Spleen (tissue), 11 donors: ENCODE measurements around the gene EMX2. TPM values are rescaled to one million over a fixed set of nuclear protein-coding genes. Genes with fewer than 3 reads are reported as not detected.

ENCODE experiments used
- DNase-seq: peaks from one replicate; pipeline ENCODE4 v3.0.0-alpha.2; 2020
- H3K27ac ChIP-seq, 8 donors: fragments of 200-600 bp; sonication (generic) in 7 of 8; 1 replicate in 4 of 8; 2 replicates in 4 of 8; pipeline versions ENCODE4 v1.5.0 to v1.8.0; 2016 to 2021; ENCODE audit warnings: inconsistent platforms in 4 of 8, mild to moderate bottlenecking in 4 of 8, moderate library complexity in 1 of 8
- H3K27me3 ChIP-seq, 7 donors: fragments of 200-600 bp; sonication (generic) in 6 of 7; replicated peaks in 1 of 7; 1 replicate in 4 of 7; 2 replicates in 3 of 7; pipeline versions ENCODE4 v1.5.0 to v1.8.0; 2016 to 2021; ENCODE audit warnings: inconsistent platforms in 3 of 7, mild to moderate bottlenecking in 1 of 7
- H3K36me3 ChIP-seq, 6 donors: fragments of 200-600 bp; sonication (generic) in 5 of 6; 1 replicate in 4 of 6; 2 replicates in 2 of 6; pipeline versions ENCODE4 v1.5.0 to v1.8.0; 2016 to 2021; ENCODE audit warnings: inconsistent platforms in 2 of 6
- H3K4me1 ChIP-seq, 6 donors: fragments of 200-600 bp; sonication (generic) in 5 of 6; 1 replicate in 3 of 6; 2 replicates in 3 of 6; pipeline versions ENCODE4 v1.5.0 to v1.8.0; 2016 to 2021; ENCODE audit warnings: inconsistent platforms in 3 of 6
- H3K4me3 ChIP-seq, 8 donors: fragments of 200-600 bp; sonication (generic) in 7 of 8; 1 replicate in 4 of 8; 2 replicates in 4 of 8; pipeline versions ENCODE4 v1.5.0 to v1.8.0; 2016 to 2021; ENCODE audit warnings: inconsistent platforms in 4 of 8, mild to moderate bottlenecking in 4 of 8, moderate library complexity in 2 of 8
- H3K9me3 ChIP-seq, 8 donors: fragments of 200-600 bp; sonication (generic) in 7 of 8; 1 replicate in 4 of 8; 2 replicates in 4 of 8; pipeline versions ENCODE4 v1.5.0 to v1.8.0; 2016 to 2021; ENCODE audit warnings: inconsistent platforms in 4 of 8
- CTCF ChIP-seq, 11 experiments: fragments of 200-600 bp in 7 of 11; fragments of 450-650 bp in 4 of 11; sonication (generic) in 4 of 11; IDR thresholded peaks in 8 of 11; conservative IDR thresholded peaks in 3 of 11; 1 replicate in 7 of 11; 2 replicates in 4 of 11; pipeline versions ENCODE4 v1.4.0 to v1.8.0; 2016 to 2021; ENCODE audit warnings: antibody characterized with exemption in 11 of 11, inconsistent platforms in 4 of 11, mild to moderate bottlenecking in 1 of 11
- POLR2A ChIP-seq, 3 donors: fragments of 450-650 bp; IDR thresholded peaks; one replicate each; pipeline ENCODE4 v1.5.1; 2017; ENCODE audit warnings: antibody characterized with exemption in 3 of 3, mild to moderate bottlenecking in 1 of 3
- POLR2AphosphoS5 ChIP-seq, 3 donors: sonication (generic); formaldehyde crosslinking; IDR thresholded peaks; one replicate each; pipeline ENCODE4 v1.5.1; 2017; ENCODE audit warnings: antibody characterized with exemption in 3 of 3
- WGBS, 5 donors: extraction: QIAGEN DNeasy Blood & Tissue Kit in 3 of 5; methylation state at CpG; one replicate each; pipeline versions ENCODE4 v1.1.5 to v1.1.7; 2013 to 2018; 5-methylcytosine and 5-hydroxymethylcytosine counted together
- intact Hi-C: fragments of 100-400 bp; cut with DNase I; formaldehyde crosslinking; loops from one replicate; pipeline ENCODE4 v1.15.0; 2023; ENCODE audit warnings: low total_unique reads
- polyA plus RNA-seq, 3 donors: library from polyadenylated mRNA; stranded (reverse); fragments of 200-250 nt; gene quantifications; one replicate each; pipeline ENCODE4 v1.2.1, GENCODE V29; 2013
- total RNA-seq, 7 donors: library from RNA; depleted of rRNA in 3 of 7; stranded (reverse); fragments of >200 nt in 3 of 7; fragmentation: NEBNext Ultra II Directional in 4 of 7; extraction: Animal tissue kit (Norgen Biotek cat#: 25700) in 4 of 7; gene quantifications; one replicate each; pipeline versions ENCODE4 v1.1.0 to v1.2.1, GENCODE V29; 2016 to 2021
- donor health status: healthy with polysubstance abuse.
- donor health status: DM: no; HTN: no; CAD: no; lungs with moderate emphysema.
- donor health status: DM: no; HTN: no; CAD: no.
- donor health status: Bipolar disorder and iron deficiency.
- donor health status: healthy.
- donor health status: DM: no; HTN: no; CAD: no.
- donor health status: DM: yes; HTN: yes; CAD: no.

EMX2 gene
- total and polyA plus RNA-seq, 10 donors: 0.06 TPM; not detected in 9

DNA sequence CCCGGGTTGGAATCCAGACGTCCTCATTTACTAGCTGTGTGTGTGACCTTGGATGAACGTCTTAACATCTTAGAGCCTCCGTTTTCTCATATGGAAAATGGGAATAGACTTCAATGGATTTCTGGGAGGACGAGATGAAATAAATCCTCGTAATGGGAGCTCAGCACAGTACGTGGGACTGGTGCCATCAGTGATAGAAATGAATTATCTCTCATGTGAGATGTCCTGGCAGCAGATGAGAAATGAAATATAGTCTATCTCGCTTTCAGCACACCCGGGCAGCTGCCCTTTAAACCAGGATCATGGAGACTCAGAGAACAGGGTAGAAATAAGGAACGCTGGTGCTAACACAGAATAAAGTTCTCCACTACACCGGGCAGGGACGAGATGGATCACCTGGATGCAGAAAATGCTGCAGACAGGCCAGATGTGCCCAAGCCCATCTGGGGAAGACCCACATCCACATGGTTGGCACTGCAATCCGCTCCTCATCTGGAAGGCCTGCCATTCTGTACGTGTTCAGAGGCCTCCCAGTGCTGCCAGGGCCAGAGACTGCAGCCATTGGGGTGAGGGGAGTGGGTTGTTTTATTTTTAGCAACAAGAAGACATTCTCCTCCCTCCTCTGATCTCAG is 11.1 kb upstream of the EMX2 start:
- peaks cover 6 to 100% (median 66%) of the 10 kb centered on the region in 7 donors for H3K27me3 ChIP-seq
- no peaks in the 10 kb centered on the region for H3K36me3 ChIP-seq
- TF ChIP-seq POLR2AphosphoS5 (IDR thresholded peaks at IDR 0.05) (no peak), POLR2A (IDR thresholded peaks at IDR 0.05) (no peak), CTCF (IDR thresholded peaks at IDR 0.05 in 8 of 11, conservative IDR thresholded peaks at IDR 0.05 in 3 of 11) (no peak)
- H3K4me1 ChIP-seq: peaks cover 4 to 40% (median 19%) of the 10 kb centered on the region in 6 donors
- intact Hi-C loops: no loop called here
- no peak overlapping the region for H3K27ac ChIP-seq
- no peak overlapping the region for H3K4me3 ChIP-seq
- no peak for DNase-seq
- WGBS, 5 donors: 16 to 32% (median 27%) methylated on average over 14 of the region's 14 CpGs
- no peaks in the 10 kb centered on the region for H3K9me3 ChIP-seq

DNA sequence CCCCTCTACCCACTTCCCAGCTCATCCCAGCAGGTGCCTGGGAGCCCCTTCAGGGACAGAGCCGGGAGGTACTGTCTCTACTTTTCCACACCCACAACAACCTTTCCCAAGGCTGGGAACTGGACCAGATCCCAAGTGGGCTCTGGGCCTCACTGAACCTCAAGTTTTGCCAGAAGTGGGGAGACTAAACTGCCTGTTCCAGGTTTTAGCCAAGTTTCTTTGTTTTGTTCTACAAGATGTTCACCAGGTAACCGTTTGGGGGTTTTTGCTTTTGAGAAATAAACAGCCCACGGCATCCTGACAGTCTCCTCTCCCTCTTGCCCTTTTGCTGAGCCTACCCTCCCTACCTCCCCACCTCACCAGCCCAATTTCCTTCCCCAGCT is 10.6 kb upstream of the EMX2 start:
- Histone ChIP-seq H3K4me3 (no peak overlapping the region), H3K27ac (no peak overlapping the region), H3K27me3 (peaks cover 10 to 100% (median 70%) of the 10 kb centered on the region in 7 donors), H3K9me3 (no peaks in the 10 kb centered on the region), H3K4me1 (peaks cover 4 to 45% (median 21%) of the 10 kb centered on the region in 6 donors), H3K36me3 (no peaks in the 10 kb centered on the region)
- intact Hi-C loops: no loop called here
- no peak for TF ChIP-seq POLR2AphosphoS5 (IDR thresholded peaks at IDR 0.05)
- no peak for TF ChIP-seq CTCF (IDR thresholded peaks at IDR 0.05 in 8 of 11, conservative IDR thresholded peaks at IDR 0.05 in 3 of 11)
- TF ChIP-seq POLR2A (IDR thresholded peaks at IDR 0.05): no peak
- no peak for DNase-seq
- WGBS, 5 donors: 6 to 15% (median 11%) methylated on average over 3 of the region's 3 CpGs

DNA sequence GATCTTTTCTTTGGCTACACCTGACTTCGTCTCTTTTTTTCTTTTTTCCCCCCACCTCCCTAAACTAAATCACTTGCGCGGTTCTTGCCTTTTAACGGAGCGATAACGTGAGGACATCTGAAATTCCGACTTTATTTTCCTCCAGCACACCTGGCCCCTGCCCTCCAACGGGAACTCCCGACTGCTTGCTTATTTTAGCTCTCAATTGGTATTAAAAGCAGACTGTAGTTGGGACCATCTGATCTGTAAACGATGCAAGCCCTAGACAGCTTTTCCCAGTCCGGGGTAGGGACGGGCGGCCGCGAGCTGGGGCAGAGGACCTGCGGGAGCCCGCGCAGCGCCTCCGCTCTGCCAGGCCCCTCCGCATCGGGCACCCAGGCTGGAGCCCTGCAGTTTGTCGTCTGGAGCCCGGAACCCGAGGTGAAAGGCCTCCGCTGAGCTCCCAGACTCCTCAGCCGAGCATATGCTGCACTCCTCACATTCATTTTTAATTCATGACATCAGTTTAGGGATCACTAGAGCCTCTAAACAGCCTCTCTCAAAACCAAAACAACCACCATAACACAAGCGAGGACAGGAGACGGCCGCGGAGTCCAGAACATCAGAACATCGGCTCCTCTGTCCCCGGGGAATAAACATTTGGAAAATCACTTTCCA is 10.0 kb upstream of the EMX2 start:
- DNase-seq: no peak
- Histone ChIP-seq H3K27me3 (peaks cover 13 to 100% (median 70%) of the 10 kb centered on the region in 7 donors), H3K36me3 (no peaks in the 10 kb centered on the region), H3K4me3 (no peak overlapping the region), H3K27ac (no peak overlapping the region), H3K9me3 (no peaks in the 10 kb centered on the region), H3K4me1 (peaks cover 4 to 51% (median 26%) of the 10 kb centered on the region in 6 donors)
- 5 to 10% (median 7%) methylated on average over 27 to 33 of the region's 33 CpGs for WGBS, 5 donors
- TF ChIP-seq CTCF (IDR thresholded peaks at IDR 0.05 in 8 of 11, conservative IDR thresholded peaks at IDR 0.05 in 3 of 11) (no peak), POLR2AphosphoS5 (IDR thresholded peaks at IDR 0.05) (no peak), POLR2A (IDR thresholded peaks at IDR 0.05) (no peak)
- intact Hi-C loops: no loop called here

GRCh38 chr10:117533507-117534281 is 8.9 kb upstream of the EMX2 start:
- DNase-seq: no peak
- 5 to 7% (median 6%) methylated on average over 24 of the region's 24 CpGs for WGBS, 5 donors
- Histone ChIP-seq H3K36me3 (no peaks in the 10 kb centered on the region), H3K27me3 (peaks cover 18 to 100% (median 79%) of the 10 kb centered on the region in 7 donors), H3K4me3 (no peak overlapping the region), H3K9me3 (no peaks in the 10 kb centered on the region), H3K4me1 (peaks cover 4 to 58% (median 32%) of the 10 kb centered on the region in 6 donors), H3K27ac (no peak overlapping the region)
- intact Hi-C loops: no loop called here
- TF ChIP-seq POLR2AphosphoS5 (IDR thresholded peaks at IDR 0.05): no peak
- TF ChIP-seq POLR2A (IDR thresholded peaks at IDR 0.05): no peak
- no peak for TF ChIP-seq CTCF (IDR thresholded peaks at IDR 0.05 in 8 of 11, conservative IDR thresholded peaks at IDR 0.05 in 3 of 11)
